Ovary (tissue), 3 donors: ENCODE results near the gene CAMSAP1.

Experiments
- EP300 ChIP-seq: sonication (generic); formaldehyde crosslinking; IDR thresholded peaks from one replicate; pipeline ENCODE4 v1.6.1; 2017; ENCODE audit warnings: antibody characterized with exemption
- POLR2A ChIP-seq: fragments of 450-650 bp; IDR thresholded peaks from one replicate; pipeline ENCODE4 v1.6.1; 2017; ENCODE audit warnings: antibody characterized with exemption, mild to moderate bottlenecking, moderate library complexity
- TF ChIP-seq, protein P1 (sequence below), 3 donors: fragments of 450-650 bp in 2 of 3; fragments of 200-600 bp in 1 of 3; IDR thresholded peaks; one replicate each; pipeline versions ENCODE4 v1.5.1 to v1.8.0; 2016 to 2022; ENCODE audit warnings: antibody characterized with exemption in 3 of 3, mild to moderate bottlenecking in 1 of 3
- donor health status: DM: no; HTN: no; CAD: no.

DNA sequence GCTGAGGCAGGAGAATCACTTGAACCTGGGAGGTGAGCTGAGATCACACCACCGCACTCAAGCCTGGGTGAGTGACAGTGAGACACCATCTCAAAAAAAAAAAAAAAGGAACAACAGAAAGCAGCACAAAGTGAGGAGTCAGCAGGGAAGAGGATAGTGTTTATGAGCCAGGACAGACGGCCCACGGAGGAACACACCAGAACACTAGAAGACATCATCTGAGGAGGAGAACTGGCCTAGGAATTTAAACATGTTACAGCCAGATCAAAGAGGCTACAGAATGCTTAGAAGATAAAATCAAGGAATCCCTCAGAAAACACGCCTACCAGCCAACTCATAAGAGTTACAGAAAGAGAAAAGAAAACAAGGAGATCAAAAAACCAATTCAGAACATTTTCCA is 41.6 kb upstream of the CAMSAP1 start:
- no peak for TF ChIP-seq POLR2A
- TF ChIP-seq, protein P1, sequence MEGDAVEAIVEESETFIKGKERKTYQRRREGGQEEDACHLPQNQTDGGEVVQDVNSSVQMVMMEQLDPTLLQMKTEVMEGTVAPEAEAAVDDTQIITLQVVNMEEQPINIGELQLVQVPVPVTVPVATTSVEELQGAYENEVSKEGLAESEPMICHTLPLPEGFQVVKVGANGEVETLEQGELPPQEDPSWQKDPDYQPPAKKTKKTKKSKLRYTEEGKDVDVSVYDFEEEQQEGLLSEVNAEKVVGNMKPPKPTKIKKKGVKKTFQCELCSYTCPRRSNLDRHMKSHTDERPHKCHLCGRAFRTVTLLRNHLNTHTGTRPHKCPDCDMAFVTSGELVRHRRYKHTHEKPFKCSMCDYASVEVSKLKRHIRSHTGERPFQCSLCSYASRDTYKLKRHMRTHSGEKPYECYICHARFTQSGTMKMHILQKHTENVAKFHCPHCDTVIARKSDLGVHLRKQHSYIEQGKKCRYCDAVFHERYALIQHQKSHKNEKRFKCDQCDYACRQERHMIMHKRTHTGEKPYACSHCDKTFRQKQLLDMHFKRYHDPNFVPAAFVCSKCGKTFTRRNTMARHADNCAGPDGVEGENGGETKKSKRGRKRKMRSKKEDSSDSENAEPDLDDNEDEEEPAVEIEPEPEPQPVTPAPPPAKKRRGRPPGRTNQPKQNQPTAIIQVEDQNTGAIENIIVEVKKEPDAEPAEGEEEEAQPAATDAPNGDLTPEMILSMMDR (IDR thresholded peaks at IDR 0.05), result no peak
- no peak for TF ChIP-seq EP300
